PC-3 (cell line): ENCODE data around the gene CACNA1I. TPM values are rescaled to one million over a fixed set of nuclear protein-coding genes. Genes with fewer than 3 reads are reported as not detected.

Source experiments
- ATAC-seq: fragments of 200-7000 bp; cut with Tn5 transposase; 2 replicates; pipeline ENCODE4 v1.9.1; 2020; ENCODE audit warnings: mild to moderate bottlenecking, moderate library complexity
- BruUV-seq: library from RNA; stranded (reverse); fragments of 400-500 nt; replicated peaks from 2 replicates; lab custom pipeline; 2021; lab: Mats Ljungman, UMichigan
- CTCF ChIA-PET: fragments of 300-600 bp; sonication (Branson Sonifier 250); formaldehyde crosslinking; loops from one replicate; lab custom pipeline; 2022; ENCODE audit warnings: antibody characterized with exemption; lab: Charles Lee
- POLR2A ChIA-PET: fragments of 300-600 bp; sonication (Branson Sonifier 250); formaldehyde crosslinking; loops from one replicate; lab custom pipeline; 2022; ENCODE audit warnings: antibody characterized with exemption; ENCODE audit not compliant: unreplicated experiment; lab: Charles Lee
- DNase-seq: peaks from one replicate; pipeline ENCODE4 v3.0.0-alpha.2; 2015
- H2AFZ ChIP-seq: fragments of 300-600 bp; sonication (generic); 2 replicates; pipeline ENCODE4 v1.6.0; 2016; ENCODE audit warnings: antibody characterized with exemption, low read length
- H3F3A ChIP-seq: fragments of 300-600 bp; sonication (generic); one replicate; pipeline ENCODE4 v1.6.0; 2017; ENCODE audit warnings: antibody characterized with exemption, low read length, control low read depth, mild to moderate bottlenecking; ENCODE audit not compliant: unreplicated experiment
- H3K27ac ChIP-seq: fragments of 300-600 bp; sonication (generic); 2 replicates; pipeline ENCODE4 v1.5.1; 2016; ENCODE audit warnings: mild to moderate bottlenecking, low read length
- H3K27me3 ChIP-seq: fragments of 300-600 bp; sonication (generic); 2 replicates; pipeline ENCODE4 v1.6.1; 2016; ENCODE audit warnings: low read length, mixed read lengths
- H3K36me3 ChIP-seq: fragments of 300-600 bp; sonication (generic); 2 replicates; pipeline ENCODE4 v1.6.1; 2016; ENCODE audit warnings: low read depth, mixed run types, low read length, mixed read lengths
- H3K4me1 ChIP-seq: fragments of 300-600 bp; sonication (generic); 2 replicates; pipeline ENCODE4 v1.5.1; 2016; ENCODE audit warnings: low read length; ENCODE audit not compliant: insufficient read depth
- H3K4me2 ChIP-seq: fragments of 300-600 bp; sonication (generic); 2 replicates; pipeline ENCODE4 v1.6.0; 2016; ENCODE audit warnings: low read length
- H3K4me3 ChIP-seq: fragments of 300-600 bp; sonication (generic); 2 replicates; pipeline ENCODE4 v1.5.1; 2016; ENCODE audit warnings: mild to moderate bottlenecking, low read length, mixed read lengths
- H3K79me2 ChIP-seq: fragments of 300-600 bp; sonication (generic); 2 replicates; pipeline ENCODE4 v1.6.1; 2017; ENCODE audit warnings: low read length, mixed read lengths
- H3K9ac ChIP-seq: fragments of 300-600 bp; sonication (generic); 2 replicates; pipeline ENCODE4 v1.6.0; 2016; ENCODE audit warnings: mild to moderate bottlenecking, low read length
- H3K9me2 ChIP-seq: fragments of 300-600 bp; sonication (generic); replicated peaks from 2 replicates; pipeline ENCODE4 v1.6.1; 2016; ENCODE audit warnings: mixed run types, low read length, mixed read lengths
- H3K9me3 ChIP-seq: fragments of 300-600 bp; sonication (generic); 2 replicates; pipeline ENCODE4 v1.6.1; 2016; ENCODE audit warnings: low read length, mixed read lengths
- H4K20me1 ChIP-seq: fragments of 300-600 bp; sonication (generic); 2 replicates; pipeline ENCODE4 v1.6.1; 2016; ENCODE audit warnings: low read length, mixed read lengths
- CTCF ChIP-seq: fragments of 300-600 bp; sonication (generic); conservative IDR thresholded peaks from 2 replicates; pipeline ENCODE4 v1.5.1; 2017; ENCODE audit warnings: antibody characterized with exemption, low read depth, mild to moderate bottlenecking, low read length
- EZH2 ChIP-seq: fragments of 300-600 bp; sonication (generic); IDR thresholded peaks from one replicate; pipeline ENCODE4 v1.6.1; 2017; ENCODE audit warnings: antibody characterized with exemption, mild to moderate bottlenecking, low read length; ENCODE audit not compliant: unreplicated experiment
- EZH2phosphoT487 ChIP-seq: fragments of 300-600 bp; sonication (generic); IDR thresholded peaks from 2 replicates; pipeline ENCODE4 v1.6.1; 2018; ENCODE audit warnings: mild to moderate bottlenecking, antibody characterized with exemption, low read length, borderline replicate concordance
- intact Hi-C: fragments of 100-400 bp; cut with micrococcal nuclease; formaldehyde crosslinking; loops from 2 replicates; pipeline ENCODE4 v1.9.0; 2023
- total RNA-seq: library from RNA; depleted of rRNA; stranded (reverse); fragments of >200 nt; gene quantifications from 2 replicates; pipeline ENCODE4 v1.2.3, GENCODE V29; 2014

CACNA1I gene
- total RNA-seq, 1 experiment from 2014 or later, result not detected

- intact Hi-C loops, result no loop called here
- BruUV-seq, result no TSS peak
- Histone ChIP-seq H3K9me2 (no peaks in the 10 kb centered on the region), H3K36me3 (no peaks in the 10 kb centered on the region), H3K27me3 (no peaks in the 10 kb centered on the region), H3K4me3 (no peak overlapping the region), H4K20me1 (no peaks in the 10 kb centered on the region), H3K79me2 (no peaks in the 10 kb centered on the region), H3K4me2 (no peak overlapping the region), H3K4me1 (peaks cover 15% of the 10 kb centered on the region), H2AFZ (no peak overlapping the region), H3K9me3 (no peaks in the 10 kb centered on the region), H3F3A (no peaks in the 10 kb centered on the region), H3K9ac (no peak overlapping the region), H3K27ac (no peak overlapping the region)
- ChIA-PET CTCF (no interaction called here), POLR2A (no interaction called here)
- ATAC-seq (no peak), DNase-seq (no peak)
- TF ChIP-seq EZH2phosphoT487 (no peak), EZH2 (no peak), CTCF (no peak)
These were observed 23.4 kb downstream of the CACNA1I start for GRCh38 chr22:39593931-39594285.

GRCh38 chr22:39594411-39594810 is 23.9 kb downstream of the CACNA1I start:
- H3F3A ChIP-seq, result no peaks in the 10 kb centered on the region
- no peaks in the 10 kb centered on the region for H4K20me1 ChIP-seq
- BruUV-seq, result no TSS peak
- H3K36me3 ChIP-seq, result no peaks in the 10 kb centered on the region
- no peaks in the 10 kb centered on the region for H3K9me3 ChIP-seq
- DNase-seq, result no peak
- H2AFZ ChIP-seq, result no peak overlapping the region
- H3K4me3 ChIP-seq, result no peak overlapping the region
- no peak for TF ChIP-seq CTCF
- TF ChIP-seq EZH2phosphoT487, result no peak
- no peak for TF ChIP-seq EZH2
- H3K27me3 ChIP-seq, result no peaks in the 10 kb centered on the region
- H3K9me2 ChIP-seq, result no peaks in the 10 kb centered on the region
- H3K9ac ChIP-seq, result no peak overlapping the region
- ChIA-PET CTCF (no interaction called here), POLR2A (no interaction called here)
- no peaks in the 10 kb centered on the region for H3K79me2 ChIP-seq
- no peak for ATAC-seq
- H3K4me1 ChIP-seq, result peaks cover 15% of the 10 kb centered on the region
- no peak overlapping the region for H3K27ac ChIP-seq
- intact Hi-C loops, result no loop called here
- no peak overlapping the region for H3K4me2 ChIP-seq

- H3K27me3 ChIP-seq, result no peaks in the 10 kb centered on the region
- H3K4me1 ChIP-seq, result peaks cover 15% of the 10 kb centered on the region
- no TSS peak for BruUV-seq
- H3K9ac ChIP-seq, result no peak overlapping the region
- ChIA-PET POLR2A (no interaction called here), CTCF (no interaction called here)
- DNase-seq, result no peak
- H3K4me3 ChIP-seq, result no peak overlapping the region
- intact Hi-C loops, result no loop called here
- ATAC-seq, result no peak
- no peaks in the 10 kb centered on the region for H4K20me1 ChIP-seq
- H3K36me3 ChIP-seq, result no peaks in the 10 kb centered on the region
- no peaks in the 10 kb centered on the region for H3F3A ChIP-seq
- no peaks in the 10 kb centered on the region for H3K9me3 ChIP-seq
- no peaks in the 10 kb centered on the region for H3K9me2 ChIP-seq
- H3K27ac ChIP-seq, result no peak overlapping the region
- no peaks in the 10 kb centered on the region for H3K79me2 ChIP-seq
- H2AFZ ChIP-seq, result no peak overlapping the region
- no peak overlapping the region for H3K4me2 ChIP-seq
- TF ChIP-seq EZH2, result no peak
- no peak for TF ChIP-seq CTCF
- TF ChIP-seq EZH2phosphoT487, result no peak
These were observed 25.1 kb downstream of the CACNA1I start for GRCh38 chr22:39595622-39596172.
